Measurements from ENCODE around the gene ABLIM3.

DNA sequence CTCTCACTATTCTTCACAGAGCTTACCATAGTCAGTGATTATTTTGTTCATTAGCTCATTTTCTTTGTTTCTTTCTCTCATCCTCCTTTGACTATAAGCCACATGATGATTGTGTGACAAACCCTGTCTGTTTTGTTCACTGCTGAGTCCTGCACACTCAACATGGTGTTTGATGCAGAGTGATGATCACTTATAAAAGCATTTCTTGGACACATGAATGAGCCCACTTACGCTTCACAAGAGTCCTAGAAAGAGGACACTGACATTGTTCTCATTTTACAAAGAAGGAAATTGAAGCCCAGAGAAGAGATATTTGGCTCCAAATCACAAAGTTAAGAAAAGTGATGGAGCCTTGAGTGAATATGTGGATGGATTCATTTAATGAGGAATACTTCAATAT is 13.4 kb downstream of the ABLIM3 start:
- TF ChIP-seq, protein P1, sequence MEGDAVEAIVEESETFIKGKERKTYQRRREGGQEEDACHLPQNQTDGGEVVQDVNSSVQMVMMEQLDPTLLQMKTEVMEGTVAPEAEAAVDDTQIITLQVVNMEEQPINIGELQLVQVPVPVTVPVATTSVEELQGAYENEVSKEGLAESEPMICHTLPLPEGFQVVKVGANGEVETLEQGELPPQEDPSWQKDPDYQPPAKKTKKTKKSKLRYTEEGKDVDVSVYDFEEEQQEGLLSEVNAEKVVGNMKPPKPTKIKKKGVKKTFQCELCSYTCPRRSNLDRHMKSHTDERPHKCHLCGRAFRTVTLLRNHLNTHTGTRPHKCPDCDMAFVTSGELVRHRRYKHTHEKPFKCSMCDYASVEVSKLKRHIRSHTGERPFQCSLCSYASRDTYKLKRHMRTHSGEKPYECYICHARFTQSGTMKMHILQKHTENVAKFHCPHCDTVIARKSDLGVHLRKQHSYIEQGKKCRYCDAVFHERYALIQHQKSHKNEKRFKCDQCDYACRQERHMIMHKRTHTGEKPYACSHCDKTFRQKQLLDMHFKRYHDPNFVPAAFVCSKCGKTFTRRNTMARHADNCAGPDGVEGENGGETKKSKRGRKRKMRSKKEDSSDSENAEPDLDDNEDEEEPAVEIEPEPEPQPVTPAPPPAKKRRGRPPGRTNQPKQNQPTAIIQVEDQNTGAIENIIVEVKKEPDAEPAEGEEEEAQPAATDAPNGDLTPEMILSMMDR (IDR thresholded peaks at IDR 0.05; ENCODE audit: poor library complexity, severe bottlenecking): no peak
- TF ChIP-seq EZH2 (IDR thresholded peaks at IDR 0.05; ENCODE audit: borderline replicate concordance, insufficient read depth, low read length, poor library complexity, severe bottlenecking) (no peak), POLR2AphosphoS5 (IDR thresholded peaks at IDR 0.05) (no peak)
